HepG2 (cell line): ENCODE measurements around the gene CFAP100. TPM values are rescaled to one million over a fixed set of nuclear protein-coding genes. Genes with fewer than 3 reads are reported as not detected.

Source experiments
- ATAC-seq: fragments of 200-7000 bp; cut with Tn5 transposase; 3 replicates; pipeline ENCODE4 v1.9.1; 2020; ENCODE audit warnings: mild to moderate bottlenecking, moderate library complexity
- BruUV-seq: library from RNA; stranded (reverse); fragments of 400-500 nt; replicated peaks from 2 replicates; lab custom pipeline; 2021; lab: Mats Ljungman, UMichigan
- CTCF ChIA-PET: fragments of 300-600 bp; formaldehyde crosslinking; extraction: SDS; loops from one replicate; lab custom pipeline; 2021; ENCODE audit warnings: low total read pairs, inconsistent platforms, low intra/inter-chr PET ratio; lab: Yijun Ruan, JAX
- POLR2A ChIA-PET: fragments of 350-600 bp; sonication (Branson Sonifier 250); formaldehyde crosslinking; loops from one replicate; lab custom pipeline; 2020; ENCODE audit warnings: antibody characterized with exemption, inconsistent platforms; lab: Yijun Ruan, JAX
- DNase-seq: peaks from one replicate; pipeline ENCODE4 v3.0.0-alpha.2; 2015; ENCODE audit warnings: low spot score
- FAIRE-seq: peaks from 3 replicates; lab custom pipeline; 2011; peaks lifted over from hg19 to GRCh38; lab: Jason Lieb, UNC
- H2AFZ ChIP-seq: one replicate; pipeline ENCODE4 v1.6.1; 2011; ENCODE audit warnings: low read length, inconsistent platforms
- H3K27ac ChIP-seq: fragments of 300-600 bp; 3 replicates; pipeline ENCODE4 v1.8.0; 2011; ENCODE audit warnings: mixed run types, mild to moderate bottlenecking, mixed read lengths, low read length, inconsistent platforms; ENCODE audit not compliant: insufficient read depth; ENCODE audit errors: extremely low read length
- H3K27me3 ChIP-seq, 2 experiments: fragments of 200-600 bp in 1 of 2; 2 replicates in 1 of 2; 3 replicates in 1 of 2; pipeline versions ENCODE4 v1.6.0 to v1.8.0; 2011; ENCODE audit warnings: low read length in 2 of 2, mild to moderate bottlenecking in 2 of 2, moderate library complexity in 2 of 2, inconsistent platforms in 1 of 2; ENCODE audit not compliant: insufficient read depth in 2 of 2, control insufficient read depth in 1 of 2
- H3K36me3 ChIP-seq, 2 experiments: fragments of 200-600 bp in 1 of 2; replicated peaks in 1 of 2; 2 replicates in 1 of 2; 3 replicates in 1 of 2; pipeline versions ENCODE4 v1.5.1 to v1.8.0; 2011; ENCODE audit warnings: low read length in 2 of 2, inconsistent platforms in 1 of 2; ENCODE audit not compliant: insufficient read depth in 2 of 2, control insufficient read depth in 1 of 2
- H3K4me1 ChIP-seq: 2 replicates; pipeline ENCODE4 v1.5.1; 2012; ENCODE audit warnings: low read length, inconsistent platforms; ENCODE audit not compliant: insufficient read depth
- H3K4me2 ChIP-seq: 2 replicates; pipeline ENCODE4 v1.6.0; 2011; ENCODE audit warnings: low read depth, low read length, inconsistent platforms
- H3K4me3 ChIP-seq, 3 experiments: fragments of 200-600 bp in 1 of 3; sonication (generic), shearing (Covaris generic) in 1 of 3; replicated peaks in 1 of 3; 2 replicates each; pipeline ENCODE4 v1.5.1; 2011 to 2016; ENCODE audit warnings: low read length in 3 of 3, inconsistent platforms in 2 of 3, low read depth in 2 of 3, mild to moderate bottlenecking in 2 of 3, control low read depth in 1 of 3, mixed read lengths in 1 of 3; ENCODE audit not compliant: insufficient read depth in 1 of 3
- H3K79me2 ChIP-seq: one replicate; pipeline ENCODE4 v1.6.1; 2011; ENCODE audit warnings: low read length, inconsistent platforms; ENCODE audit not compliant: insufficient read depth
- H3K9ac ChIP-seq: 2 replicates; pipeline ENCODE4 v1.6.0; 2011; ENCODE audit warnings: mild to moderate bottlenecking, low read depth, low read length, inconsistent platforms; ENCODE audit not compliant: insufficient read depth
- H3K9me3 ChIP-seq: 2 replicates; pipeline ENCODE4 v1.5.1; 2012; ENCODE audit warnings: mild to moderate bottlenecking, low read length
- H4K20me1 ChIP-seq: 2 replicates; pipeline ENCODE4 v1.6.0; 2011; ENCODE audit warnings: inconsistent platforms, mild to moderate bottlenecking, low read length, moderate library complexity; ENCODE audit not compliant: insufficient read depth
- IKZF5 ChIP-seq: IDR thresholded peaks from 2 replicates; pipeline ENCODE4 v1.6.1; 2018; ENCODE audit warnings: missing genetic modification reagents, mild to moderate bottlenecking, missing compliant biosample characterization
- NONO ChIP-seq, 2 experiments: fragments of 450-650 bp in 1 of 2; sonication (generic) in 1 of 2; formaldehyde crosslinking in 1 of 2; IDR thresholded peaks in 1 of 2; conservative IDR thresholded peaks in 1 of 2; 2 replicates each; pipeline versions ENCODE4 v1.6.1 to v1.8.0; 2017 to 2022; ENCODE audit warnings: mild to moderate bottlenecking in 1 of 2, missing genetic modification reagents in 1 of 2, moderate library complexity in 1 of 2
- PHF5A ChIP-seq: IDR thresholded peaks from one replicate; pipeline ENCODE4 v1.6.1; 2018; ENCODE audit warnings: low read depth, missing genetic modification reagents; ENCODE audit not compliant: unreplicated experiment
- ZKSCAN1 ChIP-seq: fragments of 150-350 bp; IDR thresholded peaks from 2 replicates; pipeline ENCODE4 v1.6.1; 2014; ENCODE audit warnings: low read length
- ZNF280B ChIP-seq: sonication (generic); formaldehyde crosslinking; IDR thresholded peaks from 2 replicates; pipeline ENCODE4 v1.5.0; 2020; ENCODE audit warnings: missing genetic modification reagents, mild to moderate bottlenecking, borderline replicate concordance
- ZNF337 ChIP-seq: sonication (generic); formaldehyde crosslinking; IDR thresholded peaks from 2 replicates; pipeline ENCODE4 v1.5.1; 2020; ENCODE audit warnings: missing genetic modification reagents, low read depth, mild to moderate bottlenecking, borderline replicate concordance
- ZNF564 ChIP-seq: sonication (generic); formaldehyde crosslinking; IDR thresholded peaks from 2 replicates; pipeline ENCODE4 v1.8.1; 2023; ENCODE audit warnings: mild to moderate bottlenecking, missing genetic modification reagents
- WGBS: methylation state at CpG from one replicate; pipeline ENCODE4 v1.1.6; 2017; ENCODE audit warnings: low lambda C conversion rate; 5-methylcytosine and 5-hydroxymethylcytosine counted together
- in situ Hi-C: cut with HindIII; loops from 2 replicates; pipeline ENCODE4 v1.10.0; 2017; ENCODE audit warnings: low pct_unique_long_range_greater_than_20kb; ENCODE audit not compliant: extremely low pct_ligation_motif_present
- intact Hi-C: fragments of 100-400 bp; cut with micrococcal nuclease; formaldehyde crosslinking; loops from one replicate; pipeline ENCODE4 v1.10.0; 2022; ENCODE audit not compliant: unreplicated experiment
- polyA plus RNA-seq, 8 experiments: library from polyadenylated mRNA; depleted of rRNA in 3 of 8; stranded (reverse) in 7 of 8; unstranded in 1 of 8; fragments of >200 nt; fragmentation: Illumina TruSeq in 4 of 8; extraction: Trizol in 4 of 8; gene quantifications; 2 replicates each; pipeline versions ENCODE4 v1.2.1 to v1.2.3, GENCODE V29; 2011 to 2016; ENCODE audit warnings: low read depth in 4 of 8, missing spikeins in 1 of 8, mixed read lengths in 1 of 8; ENCODE audit not compliant: insufficient read depth in 1 of 8
- total RNA-seq, 5 experiments: library from RNA; depleted of rRNA; stranded (reverse); fragments of >200 nt; fragmentation: Illumina TruSeq; extraction: Trizol; gene quantifications; 2 replicates each; pipeline ENCODE4 v1.2.3, GENCODE V29; 2016; ENCODE audit warnings: low read depth in 1 of 5

Gene CFAP100
- total and polyA plus RNA-seq, 2 of the 13 experiments (the other 11 are each of a cell fraction or from before 2014, with no cell fraction given), result 0.32 TPM; not detected in 1

DNA sequence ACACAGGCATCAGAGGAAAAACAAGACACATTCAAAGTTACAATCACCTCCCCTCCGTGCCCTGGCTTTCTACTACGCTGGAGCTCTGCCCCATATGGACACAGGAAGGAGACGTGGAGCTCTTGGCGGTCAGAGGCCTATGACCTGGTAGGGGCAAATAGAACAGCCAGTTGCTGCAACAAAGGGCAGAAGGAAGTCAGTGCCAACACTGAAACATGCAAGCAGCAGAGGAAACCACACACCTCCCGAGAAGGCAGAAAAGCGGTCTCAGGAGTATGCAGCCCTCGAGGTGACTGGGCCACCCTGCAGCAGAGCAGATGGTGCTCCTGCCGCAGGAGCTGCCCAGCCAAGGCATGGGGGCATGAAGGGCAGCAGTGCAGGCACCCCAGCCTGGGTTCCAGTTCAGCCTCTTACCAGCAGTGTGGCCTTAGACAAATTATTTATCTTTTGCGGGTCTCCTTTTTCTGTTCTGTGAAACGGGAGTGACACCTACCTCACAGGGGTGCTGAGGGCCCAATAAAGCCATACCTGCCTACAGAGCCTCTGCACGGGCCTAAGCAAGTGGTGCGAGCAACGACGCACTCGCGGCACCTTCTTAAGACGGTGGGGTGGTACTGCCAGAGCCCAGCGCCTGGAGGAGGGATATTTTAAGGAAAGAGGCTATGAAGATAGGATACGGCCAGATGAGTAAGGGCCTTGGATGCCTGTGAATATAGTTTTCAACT, 72.3 kb downstream of the CFAP100 start:
- no peak overlapping the region for H3K4me2 ChIP-seq
- no TSS peak for BruUV-seq
- ATAC-seq (no peak), FAIRE-seq (no peak), DNase-seq (no peak)
- no peak overlapping the region for H3K27ac ChIP-seq
- peaks cover 28 to 89% of the 10 kb centered on the region in 2 experiments for H3K36me3 ChIP-seq
- peaks cover 21% of the 10 kb centered on the region for H4K20me1 ChIP-seq
- H3K79me2 ChIP-seq, result peaks cover 55% of the 10 kb centered on the region
- CTCF ChIA-PET, result no interaction called here
- intact Hi-C loops (no loop called here), in situ Hi-C loops (no loop called here)
- no peaks in the 10 kb centered on the region for H3K9me3 ChIP-seq
- H3K4me1 ChIP-seq, result peaks cover 68% of the 10 kb centered on the region
- H3K4me3 ChIP-seq, result no peak overlapping the region
- no peaks in the 10 kb centered on the region for H3K27me3 ChIP-seq
- H2AFZ ChIP-seq, result no peak overlapping the region
- H3K9ac ChIP-seq, result no peak overlapping the region
- TF ChIP-seq NONO (IDR thresholded peaks at IDR 0.05), result no peak
- no peak for TF ChIP-seq NONO (CRISPR knock-in tag; conservative IDR thresholded peaks at IDR 0.05)
- no peak for TF ChIP-seq ZNF280B
- no peak for TF ChIP-seq IKZF5 (CRISPR knock-in tag)
- TF ChIP-seq ZKSCAN1, result no peak
- no peak for TF ChIP-seq ZNF564 (CRISPR knock-in tag)
- no peak for TF ChIP-seq ZNF337
- TF ChIP-seq PHF5A, result no peak
- 94% methylated on average over 18 of the region's 19 CpGs for WGBS
- POLR2A ChIA-PET, result interaction anchor here (2.4 kb wide), 1 partner anchor 8 kb away, joined by 13 read pairs; the partner anchor contains the start of gene ZXDC
